ENCODE results near the gene DNAJC6. TPM values are rescaled to one million over a fixed set of nuclear protein-coding genes. Genes with fewer than 3 reads are reported as not detected.
A peak's percentile ranks its signal among the peaks of the same experiment; 100 is the strongest.

Gene DNAJC6
- total RNA-seq, 3 donors from 2014 or later (not counting 1 experiment from before 2014, with no cell fraction given), result 0.77 to 1.2 (median 0.89) TPM

DNA sequence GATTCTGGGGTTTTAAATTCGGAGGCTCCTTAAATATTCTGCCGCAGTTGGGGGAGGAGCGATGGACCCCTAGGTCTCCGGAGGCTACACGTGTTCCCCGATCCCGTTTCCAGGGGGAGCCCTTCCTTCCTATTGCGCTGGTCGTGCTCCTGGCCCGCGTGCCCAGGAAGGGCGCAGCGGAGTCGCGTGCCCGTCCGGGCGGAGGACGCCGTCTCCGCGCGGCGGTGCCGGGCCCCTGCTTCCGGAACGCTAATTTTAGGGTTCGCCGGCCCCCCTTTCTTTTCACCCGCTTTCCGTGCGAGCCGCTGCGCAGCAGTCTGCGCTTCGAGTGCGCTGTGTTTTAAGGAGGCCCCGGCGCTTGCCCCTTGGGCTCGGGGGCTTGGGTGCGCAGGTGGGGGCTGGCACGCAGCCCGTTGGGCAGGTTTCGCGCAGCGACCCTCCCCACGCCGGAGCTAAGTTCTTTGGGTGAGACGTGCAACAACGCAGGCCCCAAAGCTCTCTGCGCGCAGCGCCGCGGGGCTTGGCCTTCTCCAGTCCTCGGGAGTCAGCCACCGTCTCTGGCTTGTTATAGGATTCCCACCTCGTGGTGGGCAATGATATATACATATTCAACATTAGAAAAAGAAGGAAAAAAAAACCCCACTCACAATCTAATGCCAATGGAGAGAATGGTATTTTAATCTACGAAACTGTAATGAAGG lies 43.5 kb upstream of the DNAJC6 start:
- peak; percentile 28 to 54 (median 54) for ATAC-seq
- Histone ChIP-seq H3K36me3 (ENCODE audit: control insufficient read depth, insufficient read depth, low read length) (no peaks in the 10 kb centered on the region), H3K4me3 (ENCODE audit: low read length) (peak overlapping the region; percentile 41), H3K9me3 (ENCODE audit: control insufficient read depth, insufficient read depth, low read length) (no peaks in the 10 kb centered on the region), H3K4me1 (ENCODE audit: control insufficient read depth, insufficient read depth, low read length) (peaks cover 10% of the 10 kb centered on the region), H3K27ac (ENCODE audit: low read length) (no peak overlapping the region), H3K27me3 (ENCODE audit: control insufficient read depth, insufficient read depth, low read length) (peaks cover 22% of the 10 kb centered on the region)
- Mint-ChIP-seq H3K9me3 (no peaks in the 10 kb centered on the region), H3K36me3 (no peaks in the 10 kb centered on the region), H3K4me3 (peak overlapping the region; percentile 52), H3K4me1 (peaks cover 0 to 18% of the 10 kb centered on the region in 2 donors), H3K27me3 (ENCODE audit: low read depth in 2 of 2) (peaks cover 36 to 66% of the 10 kb centered on the region in 2 donors), H3K27ac (no peak overlapping the region)
- TF ChIP-seq, protein P1, sequence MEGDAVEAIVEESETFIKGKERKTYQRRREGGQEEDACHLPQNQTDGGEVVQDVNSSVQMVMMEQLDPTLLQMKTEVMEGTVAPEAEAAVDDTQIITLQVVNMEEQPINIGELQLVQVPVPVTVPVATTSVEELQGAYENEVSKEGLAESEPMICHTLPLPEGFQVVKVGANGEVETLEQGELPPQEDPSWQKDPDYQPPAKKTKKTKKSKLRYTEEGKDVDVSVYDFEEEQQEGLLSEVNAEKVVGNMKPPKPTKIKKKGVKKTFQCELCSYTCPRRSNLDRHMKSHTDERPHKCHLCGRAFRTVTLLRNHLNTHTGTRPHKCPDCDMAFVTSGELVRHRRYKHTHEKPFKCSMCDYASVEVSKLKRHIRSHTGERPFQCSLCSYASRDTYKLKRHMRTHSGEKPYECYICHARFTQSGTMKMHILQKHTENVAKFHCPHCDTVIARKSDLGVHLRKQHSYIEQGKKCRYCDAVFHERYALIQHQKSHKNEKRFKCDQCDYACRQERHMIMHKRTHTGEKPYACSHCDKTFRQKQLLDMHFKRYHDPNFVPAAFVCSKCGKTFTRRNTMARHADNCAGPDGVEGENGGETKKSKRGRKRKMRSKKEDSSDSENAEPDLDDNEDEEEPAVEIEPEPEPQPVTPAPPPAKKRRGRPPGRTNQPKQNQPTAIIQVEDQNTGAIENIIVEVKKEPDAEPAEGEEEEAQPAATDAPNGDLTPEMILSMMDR (IDR thresholded peaks at IDR 0.05), result no peak
- intact Hi-C loops (cut with micrococcal nuclease), result no loop called here
- peak in 1 of 2 donors; percentile 68 for DNase-seq
- WGBS (ENCODE audit: insufficient coverage), result 2% methylated on average over 56 of the region's 59 CpGs

DNA sequence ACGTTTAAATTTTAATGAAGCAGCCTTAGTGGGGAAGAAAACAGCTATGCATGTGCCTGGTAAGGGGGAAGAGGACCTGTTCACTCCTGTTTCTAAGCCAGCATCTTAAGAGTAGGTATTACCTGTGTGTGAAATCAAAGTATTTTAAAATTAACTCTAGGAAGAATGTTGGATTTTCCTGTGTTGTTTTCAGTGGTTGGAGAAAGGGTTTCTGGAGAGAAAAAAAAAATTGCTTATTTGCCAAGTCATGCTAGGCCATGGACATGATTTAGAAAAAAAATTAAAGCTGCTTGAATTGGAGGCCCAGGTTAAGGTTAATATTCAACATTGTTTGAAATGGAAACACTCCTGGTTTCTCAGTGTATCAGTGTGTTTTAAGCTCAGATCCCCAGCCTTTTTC lies 42.9 kb upstream of the DNAJC6 start:
- Mint-ChIP-seq H3K4me3 (no peak overlapping the region), H3K4me1 (peaks cover 0 to 18% of the 10 kb centered on the region in 2 donors), H3K36me3 (no peaks in the 10 kb centered on the region), H3K9me3 (no peaks in the 10 kb centered on the region), H3K27ac (no peak overlapping the region), H3K27me3 (ENCODE audit: low read depth in 2 of 2) (peaks cover 36 to 62% of the 10 kb centered on the region in 2 donors)
- Histone ChIP-seq H3K27me3 (ENCODE audit: control insufficient read depth, insufficient read depth, low read length) (peaks cover 22% of the 10 kb centered on the region), H3K4me3 (ENCODE audit: low read length) (no peak overlapping the region), H3K9me3 (ENCODE audit: control insufficient read depth, insufficient read depth, low read length) (no peaks in the 10 kb centered on the region), H3K4me1 (ENCODE audit: control insufficient read depth, insufficient read depth, low read length) (peaks cover 10% of the 10 kb centered on the region), H3K36me3 (ENCODE audit: control insufficient read depth, insufficient read depth, low read length) (no peaks in the 10 kb centered on the region), H3K27ac (ENCODE audit: low read length) (no peak overlapping the region)
- ATAC-seq (no peak), DNase-seq (no peak)
- intact Hi-C loops (cut with micrococcal nuclease), result no loop called here
- WGBS (ENCODE audit: insufficient coverage), result 17% methylated on average over 1 of the region's 1 CpG
- TF ChIP-seq, protein P1 (IDR thresholded peaks at IDR 0.05), result no peak

DNA sequence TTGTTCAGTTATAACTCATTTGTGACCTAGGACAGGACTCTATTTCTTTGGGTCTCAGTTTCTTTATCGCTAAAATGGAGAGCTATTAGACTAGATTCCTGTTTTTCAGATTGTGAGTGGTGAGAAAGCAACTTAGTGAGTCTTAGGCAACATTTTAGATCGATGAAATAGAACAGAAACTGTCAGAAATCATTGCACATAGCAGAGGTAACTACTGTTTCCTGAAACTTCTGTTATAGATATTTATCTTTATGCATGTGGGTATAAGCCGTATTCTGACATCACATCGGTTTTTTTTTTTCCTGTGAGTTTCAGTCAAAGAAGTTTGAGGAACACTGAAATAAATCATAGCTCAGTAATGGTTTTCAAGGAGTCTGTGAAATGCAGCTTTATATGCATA lies 42.1 kb upstream of the DNAJC6 start:
- 44% methylated on average over 4 of the region's 4 CpGs for WGBS (ENCODE audit: insufficient coverage)
- Mint-ChIP-seq H3K9me3 (no peaks in the 10 kb centered on the region), H3K4me3 (no peak overlapping the region), H3K27me3 (ENCODE audit: low read depth in 2 of 2) (peaks cover 36 to 62% of the 10 kb centered on the region in 2 donors), H3K4me1 (peaks cover 0 to 18% of the 10 kb centered on the region in 2 donors), H3K27ac (no peak overlapping the region), H3K36me3 (no peaks in the 10 kb centered on the region)
- Histone ChIP-seq H3K27ac (ENCODE audit: low read length) (no peak overlapping the region), H3K36me3 (ENCODE audit: control insufficient read depth, insufficient read depth, low read length) (no peaks in the 10 kb centered on the region), H3K27me3 (ENCODE audit: control insufficient read depth, insufficient read depth, low read length) (peaks cover 22% of the 10 kb centered on the region), H3K4me3 (ENCODE audit: low read length) (no peak overlapping the region), H3K4me1 (ENCODE audit: control insufficient read depth, insufficient read depth, low read length) (peaks cover 10% of the 10 kb centered on the region), H3K9me3 (ENCODE audit: control insufficient read depth, insufficient read depth, low read length) (no peaks in the 10 kb centered on the region)
- DNase-seq (no peak), ATAC-seq (no peak)
- TF ChIP-seq, protein P1 (IDR thresholded peaks at IDR 0.05), result no peak
- intact Hi-C loops (cut with micrococcal nuclease), result no loop called here

DNA sequence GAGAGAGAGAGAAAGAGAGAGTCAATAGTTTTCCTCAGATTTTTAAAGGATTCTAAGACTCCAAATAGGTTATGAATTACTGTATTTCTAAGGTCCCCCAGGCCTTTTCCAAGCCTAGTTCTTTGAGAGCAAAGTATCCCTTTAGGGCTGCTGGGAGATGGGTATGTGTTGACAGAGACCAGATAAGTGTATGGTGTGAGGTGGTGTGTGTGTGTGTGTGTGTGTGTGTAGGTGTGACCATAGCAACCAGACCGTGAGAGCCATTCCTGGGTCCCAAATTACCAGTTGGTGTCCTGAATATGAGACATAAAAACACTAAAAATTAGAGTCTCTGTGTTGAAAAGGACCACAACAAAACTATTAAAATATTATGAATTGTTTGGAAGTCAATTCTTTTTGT lies 41.7 kb upstream of the DNAJC6 start:
- Histone ChIP-seq H3K27ac (ENCODE audit: low read length) (no peak overlapping the region), H3K4me1 (ENCODE audit: control insufficient read depth, insufficient read depth, low read length) (peaks cover 10% of the 10 kb centered on the region), H3K4me3 (ENCODE audit: low read length) (no peak overlapping the region), H3K9me3 (ENCODE audit: control insufficient read depth, insufficient read depth, low read length) (no peaks in the 10 kb centered on the region), H3K36me3 (ENCODE audit: control insufficient read depth, insufficient read depth, low read length) (no peaks in the 10 kb centered on the region), H3K27me3 (ENCODE audit: control insufficient read depth, insufficient read depth, low read length) (peaks cover 22% of the 10 kb centered on the region)
- DNase-seq (no peak), ATAC-seq (no peak)
- Mint-ChIP-seq H3K36me3 (no peaks in the 10 kb centered on the region), H3K27ac (no peak overlapping the region), H3K9me3 (no peaks in the 10 kb centered on the region), H3K4me3 (no peak overlapping the region), H3K4me1 (peaks cover 0 to 18% of the 10 kb centered on the region in 2 donors), H3K27me3 (ENCODE audit: low read depth in 2 of 2) (peaks cover 32 to 59% of the 10 kb centered on the region in 2 donors)
- WGBS (ENCODE audit: insufficient coverage), result 78% methylated on average over 1 of the region's 1 CpG
- intact Hi-C loops (cut with micrococcal nuclease), result no loop called here
- TF ChIP-seq, protein P1 (IDR thresholded peaks at IDR 0.05), result no peak

All from natural killer cell (primary cell).